OCI-LY3 (cell line): ENCODE data around the gene SNAPC5.

Source experiments
- EZH2phosphoT487 ChIP-seq: fragments of 200-600 bp; shearing (Covaris generic); IDR thresholded peaks from 2 replicates; pipeline ENCODE4 v1.6.1; 2018; ENCODE audit warnings: antibody characterized with exemption, mixed run types, low read depth
- TF ChIP-seq, protein P1 (sequence below): fragments of 200-600, 300-600 bp; sonication (generic); IDR thresholded peaks from 2 replicates; pipeline ENCODE4 v1.5.1; 2014; ENCODE audit warnings: antibody characterized with exemption, low read length, low read depth

DNA sequence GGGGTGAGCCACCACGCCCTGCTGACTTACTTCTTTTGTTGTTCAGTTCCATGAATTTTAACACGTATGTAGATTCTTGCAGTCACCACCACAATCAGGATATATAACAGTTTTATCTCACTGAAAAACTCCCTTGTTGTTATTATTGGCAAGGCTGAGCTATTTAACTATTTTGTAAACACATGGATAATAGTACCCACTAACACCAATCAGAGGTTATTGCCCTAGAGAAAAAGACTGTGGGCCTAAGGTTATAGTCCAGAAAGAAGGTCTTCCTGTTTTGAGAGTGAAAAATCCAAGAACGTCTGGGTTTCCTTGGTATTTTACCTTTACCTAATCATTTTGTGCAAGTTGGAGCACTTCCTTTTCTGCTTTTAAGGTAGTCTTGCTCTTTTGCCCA is 17.0 kb upstream of the SNAPC5 start:
- TF ChIP-seq, protein P1, sequence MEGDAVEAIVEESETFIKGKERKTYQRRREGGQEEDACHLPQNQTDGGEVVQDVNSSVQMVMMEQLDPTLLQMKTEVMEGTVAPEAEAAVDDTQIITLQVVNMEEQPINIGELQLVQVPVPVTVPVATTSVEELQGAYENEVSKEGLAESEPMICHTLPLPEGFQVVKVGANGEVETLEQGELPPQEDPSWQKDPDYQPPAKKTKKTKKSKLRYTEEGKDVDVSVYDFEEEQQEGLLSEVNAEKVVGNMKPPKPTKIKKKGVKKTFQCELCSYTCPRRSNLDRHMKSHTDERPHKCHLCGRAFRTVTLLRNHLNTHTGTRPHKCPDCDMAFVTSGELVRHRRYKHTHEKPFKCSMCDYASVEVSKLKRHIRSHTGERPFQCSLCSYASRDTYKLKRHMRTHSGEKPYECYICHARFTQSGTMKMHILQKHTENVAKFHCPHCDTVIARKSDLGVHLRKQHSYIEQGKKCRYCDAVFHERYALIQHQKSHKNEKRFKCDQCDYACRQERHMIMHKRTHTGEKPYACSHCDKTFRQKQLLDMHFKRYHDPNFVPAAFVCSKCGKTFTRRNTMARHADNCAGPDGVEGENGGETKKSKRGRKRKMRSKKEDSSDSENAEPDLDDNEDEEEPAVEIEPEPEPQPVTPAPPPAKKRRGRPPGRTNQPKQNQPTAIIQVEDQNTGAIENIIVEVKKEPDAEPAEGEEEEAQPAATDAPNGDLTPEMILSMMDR = no peak
- TF ChIP-seq EZH2phosphoT487 = no peak
